Neural progenitor cell (in vitro differentiated cells): ENCODE results near the gene GMPPB. TPM values are rescaled to one million over a fixed set of nuclear protein-coding genes. Genes with fewer than 3 reads are reported as not detected.

Experiments used
- DNase-seq: peaks from one replicate; pipeline ENCODE4 v3.0.0-alpha.2; 2016; ENCODE audit warnings: low spot score
- H2AFZ ChIP-seq: fragments of 200-600 bp; sonication (generic); replicated peaks from 2 replicates; pipeline ENCODE4 v1.6.1; 2016; ENCODE audit warnings: antibody characterized with exemption
- H3F3A ChIP-seq: fragments of 200-600 bp; sonication (generic); 2 replicates; pipeline ENCODE4 v1.6.1; 2016; ENCODE audit warnings: antibody characterized with exemption, low read depth
- H3K27ac ChIP-seq: fragments of 200-600 bp; sonication (generic); 2 replicates; pipeline ENCODE4 v1.5.1; 2016; ENCODE audit warnings: mild to moderate bottlenecking
- H3K27me3 ChIP-seq: fragments of 200-600 bp; sonication (generic); 2 replicates; pipeline ENCODE4 v1.6.1; 2016; ENCODE audit warnings: mild to moderate bottlenecking, moderate library complexity
- H3K36me3 ChIP-seq: fragments of 200-600 bp; sonication (generic); 2 replicates; pipeline ENCODE4 v1.5.1; 2016
- H3K4me1 ChIP-seq: fragments of 200-600 bp; sonication (generic); 2 replicates; pipeline ENCODE4 v1.6.1; 2016; ENCODE audit warnings: mixed run types
- H3K4me2 ChIP-seq: fragments of 200-600 bp; sonication (generic); 2 replicates; pipeline ENCODE4 v1.6.1; 2016
- H3K4me3 ChIP-seq: fragments of 200-600 bp; sonication (generic); 2 replicates; pipeline ENCODE4 v1.5.1; 2016
- H3K79me2 ChIP-seq: fragments of 200-600 bp; sonication (generic); 2 replicates; pipeline ENCODE4 v1.6.1; 2016; ENCODE audit warnings: low read depth
- H3K9ac ChIP-seq: fragments of 200-600 bp; sonication (generic); 2 replicates; pipeline ENCODE4 v1.6.1; 2016
- H3K9me3 ChIP-seq: fragments of 200-600 bp; sonication (generic); 2 replicates; pipeline ENCODE4 v1.5.1; 2016; ENCODE audit warnings: low read depth
- H4K20me1 ChIP-seq: fragments of 200-600 bp; sonication (generic); 2 replicates; pipeline ENCODE4 v1.6.1; 2016; ENCODE audit warnings: low read depth
- H3K27ac Mint-ChIP-seq: 3 replicates; pipeline ENCODE4 v1.8.0; 2021; ENCODE audit warnings: mixed read lengths
- H3K27me3 Mint-ChIP-seq: 2 replicates; pipeline ENCODE4 v1.8.0; 2022; ENCODE audit warnings: low read depth, mild to moderate bottlenecking, inconsistent platforms, moderate library complexity, mixed read lengths; ENCODE audit not compliant: insufficient read depth
- H3K36me3 Mint-ChIP-seq: 3 replicates; pipeline ENCODE4 v1.8.0; 2021; ENCODE audit warnings: mixed read lengths
- H3K4me1 Mint-ChIP-seq: 3 replicates; pipeline ENCODE4 v1.8.0; 2021; ENCODE audit warnings: mixed read lengths
- H3K4me3 Mint-ChIP-seq: 3 replicates; pipeline ENCODE4 v1.8.0; 2021; ENCODE audit warnings: mild to moderate bottlenecking, moderate library complexity, mixed read lengths
- H3K9me3 Mint-ChIP-seq: 3 replicates; pipeline ENCODE4 v1.8.0; 2020; ENCODE audit warnings: mixed read lengths
- EZH2 ChIP-seq: fragments of 200-600 bp; sonication (generic); IDR thresholded peaks from 2 replicates; pipeline ENCODE4 v1.6.1; 2017; ENCODE audit warnings: antibody characterized with exemption, mild to moderate bottlenecking, moderate library complexity
- EZH2phosphoT487 ChIP-seq: fragments of 200-600 bp; sonication (generic); IDR thresholded peaks from 2 replicates; pipeline ENCODE4 v1.6.1; 2017; ENCODE audit warnings: antibody characterized with exemption
- total RNA-seq: library from RNA; depleted of rRNA; stranded (reverse); fragments of >200 nt; gene quantifications from 2 replicates; pipeline ENCODE4 v1.2.3, GENCODE V29; 2015; ENCODE audit warnings: low replicate concordance
- TF ChIP-seq, protein P1 (sequence below): fragments of 200-600 bp; sonication (generic); IDR thresholded peaks from 2 replicates; pipeline ENCODE4 v1.5.1; 2017; ENCODE audit warnings: antibody characterized with exemption, mild to moderate bottlenecking

GMPPB gene
- total RNA-seq, 1 donor from 2014 or later, result 10.6 TPM

DNA sequence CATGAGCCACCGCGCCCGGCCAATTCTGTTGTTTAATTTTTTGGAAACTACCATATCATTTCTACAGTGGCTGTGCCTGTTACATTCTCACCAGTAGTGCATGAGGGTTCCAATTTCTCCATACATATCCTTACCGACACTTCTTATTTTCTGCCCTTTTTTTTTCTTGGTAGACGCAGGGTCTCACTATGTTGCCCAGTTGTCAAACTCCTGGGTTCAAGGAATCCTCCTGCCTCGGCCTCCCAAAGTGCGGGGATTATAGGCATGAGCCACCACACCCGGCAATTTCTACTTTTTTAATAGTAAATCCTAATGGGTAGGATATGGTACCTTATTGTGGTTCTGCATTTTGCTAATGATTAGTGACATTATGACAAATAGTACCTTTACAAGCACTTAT, 13.9 kb downstream of the GMPPB start:
- no peaks in the 10 kb centered on the region for H3K27me3 ChIP-seq
- DNase-seq, result no peak

DNA sequence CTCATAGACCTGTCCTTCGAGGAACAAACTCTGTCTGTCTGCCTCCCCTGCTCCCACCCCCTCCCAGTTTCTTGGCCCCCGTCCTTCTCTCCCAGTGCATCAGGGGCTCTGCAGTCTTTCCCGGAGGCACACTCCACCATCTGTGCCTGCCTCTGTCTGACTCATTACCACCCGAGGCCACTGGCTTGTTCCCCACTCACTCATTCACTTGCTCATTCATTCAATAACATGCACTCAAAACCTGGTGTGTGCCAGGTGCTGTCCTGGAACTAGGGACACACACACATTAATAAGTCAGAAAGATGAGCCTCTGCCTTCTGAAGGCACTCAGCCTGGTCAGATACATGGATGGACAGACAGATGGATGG, 16.7 kb downstream of the GMPPB start:
- no peaks in the 10 kb centered on the region for H3K79me2 ChIP-seq
- no peaks in the 10 kb centered on the region for H3F3A ChIP-seq
- no peak for DNase-seq
- Mint-ChIP-seq H3K9me3 (no peaks in the 10 kb centered on the region), H3K4me1 (no peaks in the 10 kb centered on the region), H3K4me3 (no peak overlapping the region), H3K36me3 (peaks cover 2% of the 10 kb centered on the region), H3K27ac (peak overlapping the region; percentile 26), H3K27me3 (no peaks in the 10 kb centered on the region)
- no peak for TF ChIP-seq EZH2
- TF ChIP-seq EZH2phosphoT487, result no peak
- TF ChIP-seq, protein P1, sequence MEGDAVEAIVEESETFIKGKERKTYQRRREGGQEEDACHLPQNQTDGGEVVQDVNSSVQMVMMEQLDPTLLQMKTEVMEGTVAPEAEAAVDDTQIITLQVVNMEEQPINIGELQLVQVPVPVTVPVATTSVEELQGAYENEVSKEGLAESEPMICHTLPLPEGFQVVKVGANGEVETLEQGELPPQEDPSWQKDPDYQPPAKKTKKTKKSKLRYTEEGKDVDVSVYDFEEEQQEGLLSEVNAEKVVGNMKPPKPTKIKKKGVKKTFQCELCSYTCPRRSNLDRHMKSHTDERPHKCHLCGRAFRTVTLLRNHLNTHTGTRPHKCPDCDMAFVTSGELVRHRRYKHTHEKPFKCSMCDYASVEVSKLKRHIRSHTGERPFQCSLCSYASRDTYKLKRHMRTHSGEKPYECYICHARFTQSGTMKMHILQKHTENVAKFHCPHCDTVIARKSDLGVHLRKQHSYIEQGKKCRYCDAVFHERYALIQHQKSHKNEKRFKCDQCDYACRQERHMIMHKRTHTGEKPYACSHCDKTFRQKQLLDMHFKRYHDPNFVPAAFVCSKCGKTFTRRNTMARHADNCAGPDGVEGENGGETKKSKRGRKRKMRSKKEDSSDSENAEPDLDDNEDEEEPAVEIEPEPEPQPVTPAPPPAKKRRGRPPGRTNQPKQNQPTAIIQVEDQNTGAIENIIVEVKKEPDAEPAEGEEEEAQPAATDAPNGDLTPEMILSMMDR, result no peak
- H3K4me1 ChIP-seq, result no peaks in the 10 kb centered on the region
- no peaks in the 10 kb centered on the region for H4K20me1 ChIP-seq
- no peak overlapping the region for H3K4me3 ChIP-seq
- no peaks in the 10 kb centered on the region for H3K9me3 ChIP-seq
- H3K4me2 ChIP-seq, result no peak overlapping the region
- H3K9ac ChIP-seq, result no peak overlapping the region
- no peaks in the 10 kb centered on the region for H3K36me3 ChIP-seq
- H2AFZ ChIP-seq, result no peak overlapping the region
- no peaks in the 10 kb centered on the region for H3K27me3 ChIP-seq
- no peak overlapping the region for H3K27ac ChIP-seq

More for the DNA sequence above, 13.9 kb downstream of the GMPPB start:
- Mint-ChIP-seq H3K27me3 (no peaks in the 10 kb centered on the region), H3K36me3 (no peaks in the 10 kb centered on the region), H3K27ac (no peak overlapping the region), H3K4me1 (no peaks in the 10 kb centered on the region), H3K4me3 (no peak overlapping the region), H3K9me3 (no peaks in the 10 kb centered on the region)
- H3K27ac ChIP-seq, result no peak overlapping the region
- H3K79me2 ChIP-seq, result no peaks in the 10 kb centered on the region
- H3F3A ChIP-seq, result no peaks in the 10 kb centered on the region
- no peaks in the 10 kb centered on the region for H3K36me3 ChIP-seq
- no peak overlapping the region for H2AFZ ChIP-seq
- H3K4me3 ChIP-seq, result no peak overlapping the region
- TF ChIP-seq EZH2phosphoT487, result no peak
- TF ChIP-seq EZH2, result no peak
- TF ChIP-seq, protein P1, result no peak
- H3K4me2 ChIP-seq, result no peak overlapping the region
- no peaks in the 10 kb centered on the region for H4K20me1 ChIP-seq
- no peaks in the 10 kb centered on the region for H3K9me3 ChIP-seq
- H3K4me1 ChIP-seq, result no peaks in the 10 kb centered on the region
- no peak overlapping the region for H3K9ac ChIP-seq

DNA sequence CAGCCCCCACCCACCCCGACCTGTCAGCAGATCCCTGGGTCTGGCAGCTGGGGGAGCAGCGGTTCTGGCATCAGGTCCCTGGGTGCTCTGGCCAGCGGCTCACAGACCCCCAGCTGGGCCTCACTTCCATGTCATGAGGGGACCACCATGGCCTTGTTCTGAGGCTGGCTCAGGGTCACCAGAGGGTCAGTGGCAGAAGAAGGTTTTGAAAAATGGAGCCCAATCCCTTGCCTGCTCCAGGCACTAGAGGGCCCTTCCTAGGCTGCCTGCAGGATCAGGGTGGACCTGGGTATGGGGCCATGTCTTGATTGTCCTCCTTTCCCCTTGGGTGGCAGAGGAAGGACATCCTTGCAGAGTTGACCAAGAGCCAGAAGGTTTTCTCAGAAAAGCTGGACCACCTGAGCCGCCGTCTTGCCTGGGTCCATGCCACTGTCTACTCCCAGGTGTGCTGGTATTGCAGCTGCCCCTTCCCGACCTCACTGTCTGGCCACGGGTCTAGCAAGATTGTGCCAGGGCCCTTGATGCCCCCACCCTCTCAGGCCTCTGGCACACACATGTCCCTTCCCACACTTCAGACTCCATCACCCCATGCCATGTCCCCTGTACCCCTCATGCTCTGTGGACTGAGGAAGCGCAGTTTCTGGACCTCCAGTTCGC, 17.2 kb downstream of the GMPPB start:
- no peak for TF ChIP-seq EZH2
- no peak for TF ChIP-seq EZH2phosphoT487
- TF ChIP-seq, protein P1, result no peak
- Histone ChIP-seq H3K27me3 (no peaks in the 10 kb centered on the region), H3K36me3 (no peaks in the 10 kb centered on the region), H3K27ac (no peak overlapping the region), H2AFZ (no peak overlapping the region), H3K79me2 (no peaks in the 10 kb centered on the region), H3K4me3 (no peak overlapping the region), H4K20me1 (no peaks in the 10 kb centered on the region), H3K4me2 (no peak overlapping the region), H3F3A (no peaks in the 10 kb centered on the region), H3K4me1 (no peaks in the 10 kb centered on the region), H3K9me3 (no peaks in the 10 kb centered on the region), H3K9ac (no peak overlapping the region)
- no peaks in the 10 kb centered on the region for H3K4me1 Mint-ChIP-seq
- H3K4me3 Mint-ChIP-seq, result no peak overlapping the region
- no peaks in the 10 kb centered on the region for H3K27me3 Mint-ChIP-seq
- no peak overlapping the region for H3K27ac Mint-ChIP-seq
- DNase-seq, result no peak
- H3K36me3 Mint-ChIP-seq, result peaks cover 2% of the 10 kb centered on the region
- H3K9me3 Mint-ChIP-seq, result no peaks in the 10 kb centered on the region
